Naive thymus-derived CD4-positive, alpha-beta T cell (primary cell): ENCODE data around the gene SOX1. TPM values are rescaled to one million over a fixed set of nuclear protein-coding genes. Genes with fewer than 3 reads are reported as not detected.

ENCODE experiments used
- ATAC-seq: fragments of 150-1000 bp; cut with Tn5 transposase; 2 replicates; pipeline ENCODE4 v1.10.0; 2021; ENCODE audit warnings: mild to moderate bottlenecking, moderate library complexity
- CTCF ChIA-PET: fragments of 350-600 bp; sonication (Branson Sonifier 250); formaldehyde crosslinking; loops from one replicate; lab custom pipeline; 2021; ENCODE audit warnings: antibody characterized with exemption; lab: Charles Lee
- POLR2A ChIA-PET: fragments of 350-600 bp; sonication (Branson Sonifier 250); formaldehyde crosslinking; loops from one replicate; lab custom pipeline; 2021; ENCODE audit warnings: antibody characterized with exemption, inconsistent platforms; lab: Charles Lee
- DNase-seq, 9 donors: peaks; one replicate each; pipeline versions ENCODE4 v3.0.0 to v3.0.0-alpha.2; 2020 to 2022; ENCODE audit warnings: mixed read lengths in 1 of 9
- H3K27ac ChIP-seq: one replicate; pipeline ENCODE4 v1.7.0; 2013; ENCODE audit warnings: mild to moderate bottlenecking, low read depth, low read length, moderate library complexity
- H3K27me3 ChIP-seq, 2 donors: one replicate each; pipeline ENCODE4 v1.7.0; 2013; ENCODE audit warnings: low read length in 2 of 2, mild to moderate bottlenecking in 2 of 2, moderate library complexity in 2 of 2; ENCODE audit not compliant: control insufficient read depth in 2 of 2, insufficient read depth in 2 of 2
- H3K36me3 ChIP-seq, 3 experiments: 1 replicate in 2 of 3; 2 replicates in 1 of 3; pipeline ENCODE4 v1.7.0; 2013; ENCODE audit warnings: low read length in 3 of 3, mild to moderate bottlenecking in 3 of 3, moderate library complexity in 1 of 3; ENCODE audit not compliant: insufficient read depth in 3 of 3, control insufficient read depth in 2 of 3
- H3K4me1 ChIP-seq, 2 donors: one replicate each; pipeline ENCODE4 v1.7.0; 2013; ENCODE audit warnings: low read length in 2 of 2, mild to moderate bottlenecking in 2 of 2, moderate library complexity in 1 of 2; ENCODE audit not compliant: control insufficient read depth in 2 of 2, insufficient read depth in 2 of 2
- H3K4me3 ChIP-seq: 2 replicates; pipeline ENCODE4 v1.7.0; 2013; ENCODE audit warnings: mild to moderate bottlenecking, low read length
- H3K9me3 ChIP-seq, 3 experiments: 1 replicate in 2 of 3; 2 replicates in 1 of 3; pipeline ENCODE4 v1.7.0; 2013; ENCODE audit warnings: low read length in 3 of 3; ENCODE audit not compliant: control insufficient read depth in 2 of 3
- H3K27ac Mint-ChIP-seq, 9 donors: one replicate each; pipeline ENCODE4 v1.8.0; 2020 to 2022; ENCODE audit warnings: mixed read lengths in 9 of 9, mild to moderate bottlenecking in 8 of 9, moderate library complexity in 5 of 9, inconsistent platforms in 2 of 9
- H3K27me3 Mint-ChIP-seq, 5 donors: one replicate each; pipeline ENCODE4 v1.8.0; 2021 to 2022; ENCODE audit warnings: mixed read lengths in 5 of 5, mild to moderate bottlenecking in 1 of 5
- H3K36me3 Mint-ChIP-seq, 5 donors: one replicate each; pipeline ENCODE4 v1.8.0; 2020 to 2022; ENCODE audit warnings: mixed read lengths in 5 of 5, mild to moderate bottlenecking in 3 of 5, inconsistent platforms in 1 of 5
- H3K4me1 Mint-ChIP-seq, 7 donors: one replicate each; pipeline ENCODE4 v1.8.0; 2020 to 2022; ENCODE audit warnings: mixed read lengths in 7 of 7, mild to moderate bottlenecking in 3 of 7, inconsistent platforms in 1 of 7
- H3K4me3 Mint-ChIP-seq, 10 donors: one replicate each; pipeline ENCODE4 v1.8.0; 2020 to 2022; ENCODE audit warnings: mild to moderate bottlenecking in 10 of 10, mixed read lengths in 10 of 10, moderate library complexity in 6 of 10, inconsistent platforms in 2 of 10
- H3K9me3 Mint-ChIP-seq, 11 donors: one replicate each; pipeline ENCODE4 v1.8.0; 2020 to 2022; ENCODE audit warnings: mixed read lengths in 11 of 11, mild to moderate bottlenecking in 4 of 11, inconsistent platforms in 1 of 11, moderate library complexity in 1 of 11
- intact Hi-C, 2 donors: fragments of 100-400 bp; cut with micrococcal nuclease; formaldehyde crosslinking; loops; one replicate each; pipeline ENCODE4 v1.15.1; 2023
- polyA plus RNA-seq, 2 donors: library from polyadenylated mRNA; unstranded; fragments of 300-500 nt; fragmentation: Illumina TruSeq; gene quantifications; one replicate each; pipeline ENCODE4 v1.2.3, GENCODE V29; 2021
- total RNA-seq, 6 experiments: library from RNA in 5 of 6; stranded (reverse) in 5 of 6; gene quantifications; 1 replicate in 5 of 6; 2 replicates in 1 of 6; pipeline ENCODE4 v1.2.3 and lab custom pipeline; 2021 to 2026

SOX1 gene
- total and polyA plus RNA-seq, 7 experiments from 2014 or later = not detected

DNA sequence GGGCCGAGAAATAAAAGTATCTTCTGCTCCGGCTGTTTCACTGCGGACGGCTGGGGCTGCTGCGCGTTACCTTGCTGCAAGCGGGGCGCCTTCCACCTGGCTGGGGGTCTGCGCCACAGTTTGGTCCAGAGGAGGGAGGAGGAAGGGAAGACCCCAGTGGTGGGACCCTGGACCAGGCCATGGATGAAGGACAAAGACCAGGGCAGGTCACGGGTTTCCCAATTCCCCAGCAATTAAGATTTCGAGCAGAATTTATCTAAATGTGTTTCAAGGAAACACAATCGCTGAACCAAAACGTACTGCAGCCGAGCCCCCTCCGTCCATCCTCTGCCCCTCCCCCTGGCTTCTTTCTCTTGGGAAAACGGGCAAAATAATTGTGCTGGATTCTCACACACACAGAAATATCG is 2.9 kb downstream of the SOX1 start:
- Mint-ChIP-seq H3K9me3 (peaks cover 0 to 51% (median 21%) of the 10 kb centered on the region in 11 donors), H3K4me3 (peak overlapping the region in 5 of 10 donors; percentile 27 to 57 (median 38)), H3K27me3 (peaks cover 54 to 66% (median 60%) of the 10 kb centered on the region in 5 donors), H3K4me1 (peaks cover 5 to 39% (median 27%) of the 10 kb centered on the region in 7 donors), H3K27ac (peak overlapping the region in 4 of 9 donors; percentile 38 to 87 (median 53)), H3K36me3 (peaks cover 0 to 21% (median 6%) of the 10 kb centered on the region in 5 donors)
- DNase-seq = no peak
- Histone ChIP-seq H3K9me3 (peaks cover 0 to 24% (median 0%) of the 10 kb centered on the region in 3 experiments), H3K27me3 (peaks cover 4 to 23% of the 10 kb centered on the region in 2 donors), H3K4me1 (peaks cover 0 to 9% of the 10 kb centered on the region in 2 donors), H3K36me3 (no peaks in the 10 kb centered on the region), H3K4me3 (no peak overlapping the region), H3K27ac (no peak overlapping the region)
- intact Hi-C loops = loop anchor here in 1 of 2 donors (2.0 kb wide), 1 partner anchor 35 kb away; no protein-coding TSS in a partner anchor
- ChIA-PET CTCF (no interaction called here), POLR2A (no interaction called here)
- no peak for ATAC-seq

DNA sequence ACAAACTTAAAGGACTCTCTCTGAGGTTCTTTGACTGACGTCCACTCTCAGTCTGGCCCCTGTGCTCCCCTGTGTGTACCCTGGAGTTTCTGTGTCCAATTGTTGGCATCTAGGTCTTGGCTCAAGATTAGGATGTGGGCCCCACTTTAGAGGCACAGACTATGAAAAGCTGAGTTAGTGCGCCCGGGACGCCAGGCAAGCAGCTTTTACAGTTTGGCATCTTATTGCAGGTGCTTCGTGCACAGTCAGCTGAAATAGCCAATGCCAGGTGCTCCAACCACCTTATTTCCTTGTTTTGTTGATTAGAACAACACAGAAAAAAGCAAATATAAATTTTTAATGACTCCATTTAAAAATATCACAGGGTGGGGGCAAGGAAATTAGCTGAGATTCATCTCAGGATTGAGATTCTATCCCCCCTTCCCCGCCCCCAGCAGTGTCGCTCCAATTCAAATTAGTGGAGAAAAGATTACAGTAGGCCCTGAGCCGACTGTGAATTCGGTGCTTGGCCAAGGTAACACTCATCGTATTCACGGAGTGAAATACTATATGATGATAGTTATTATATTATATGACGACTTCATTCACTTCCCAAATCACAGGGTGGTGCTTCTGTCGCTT is 4.3 kb downstream of the SOX1 start:
- no peak for ATAC-seq
- Histone ChIP-seq H3K27me3 (peaks cover 4 to 23% of the 10 kb centered on the region in 2 donors), H3K4me1 (peaks cover 0 to under 1% of the 10 kb centered on the region in 2 donors), H3K4me3 (no peak overlapping the region), H3K9me3 (peaks cover 0 to 24% (median 0%) of the 10 kb centered on the region in 3 experiments), H3K36me3 (no peaks in the 10 kb centered on the region), H3K27ac (no peak overlapping the region)
- intact Hi-C loops = no loop called here
- CTCF ChIA-PET = no interaction called here
- DNase-seq = no peak
- POLR2A ChIA-PET = no interaction called here
- H3K27me3 Mint-ChIP-seq = peaks cover 58 to 67% (median 60%) of the 10 kb centered on the region in 5 donors
- H3K36me3 Mint-ChIP-seq = peaks cover 0 to 21% (median 6%) of the 10 kb centered on the region in 5 donors
- H3K9me3 Mint-ChIP-seq = peaks cover 0 to 57% (median 33%) of the 10 kb centered on the region in 11 donors
- peak overlapping the region in 2 of 9 donors; percentile 24 to 75 for H3K27ac Mint-ChIP-seq
- peaks cover 5 to 25% (median 15%) of the 10 kb centered on the region in 7 donors for H3K4me1 Mint-ChIP-seq
- peak overlapping the region in 4 of 10 donors; percentile 5 to 51 (median 25) for H3K4me3 Mint-ChIP-seq

- peaks cover 0 to 24% (median 0%) of the 10 kb centered on the region in 3 experiments for H3K9me3 ChIP-seq
- POLR2A ChIA-PET = no interaction called here
- Mint-ChIP-seq H3K4me3 (peak overlapping the region in 6 of 10 donors; percentile 5 to 51 (median 20)), H3K27me3 (peaks cover 64 to 73% (median 67%) of the 10 kb centered on the region in 5 donors), H3K36me3 (peaks cover 0 to 21% (median 6%) of the 10 kb centered on the region in 5 donors), H3K4me1 (peaks cover 5 to 25% (median 14%) of the 10 kb centered on the region in 7 donors), H3K27ac (peak overlapping the region in 2 of 9 donors; percentile 43 to 75), H3K9me3 (peaks cover 0 to 57% (median 33%) of the 10 kb centered on the region in 11 donors)
- intact Hi-C loops = no loop called here
- H3K4me3 ChIP-seq = no peak overlapping the region
- no peaks in the 10 kb centered on the region for H3K4me1 ChIP-seq
- CTCF ChIA-PET = no interaction called here
- DNase-seq (no peak), ATAC-seq (no peak)
- peaks cover 4 to 24% of the 10 kb centered on the region in 2 donors for H3K27me3 ChIP-seq
- no peaks in the 10 kb centered on the region for H3K36me3 ChIP-seq
- H3K27ac ChIP-seq = no peak overlapping the region
Observed at GRCh38 chr13:112071723-112072533, 5.0 kb downstream of the SOX1 start.

GRCh38 chr13:112072534-112073244 is 5.7 kb downstream of the SOX1 start:
- no peak for DNase-seq
- H3K4me3 Mint-ChIP-seq = no peak overlapping the region

GRCh38 chr13:112073245-112074138 is 6.5 kb downstream of the SOX1 start:
- Mint-ChIP-seq H3K36me3 (peaks cover 0 to 21% (median 6%) of the 10 kb centered on the region in 5 donors), H3K4me1 (peaks cover 5 to 25% (median 14%) of the 10 kb centered on the region in 7 donors), H3K9me3 (peaks cover 0 to 57% (median 31%) of the 10 kb centered on the region in 11 donors), H3K27me3 (peaks cover 67 to 75% (median 69%) of the 10 kb centered on the region in 5 donors), H3K4me3 (peak overlapping the region in 2 of 10 donors; percentile 45 to 60), H3K27ac (peak overlapping the region in 3 of 9 donors; percentile 21 to 71 (median 62))
- CTCF ChIA-PET = no interaction called here
- no peak overlapping the region for H3K27ac ChIP-seq
- H3K9me3 ChIP-seq = peaks cover 0 to 24% (median 0%) of the 10 kb centered on the region in 3 experiments
- no peak overlapping the region for H3K4me3 ChIP-seq
- no peak for DNase-seq
- intact Hi-C loops = no loop called here
- H3K36me3 ChIP-seq = no peaks in the 10 kb centered on the region
- H3K4me1 ChIP-seq = no peaks in the 10 kb centered on the region
- POLR2A ChIA-PET = no interaction called here
- ATAC-seq = no peak
- H3K27me3 ChIP-seq = peaks cover 4 to 28% of the 10 kb centered on the region in 2 donors

More at GRCh38 chr13:112072534-112073244, 5.7 kb downstream of the SOX1 start:
- peaks cover 4 to 28% of the 10 kb centered on the region in 2 donors for H3K27me3 ChIP-seq
- ChIA-PET CTCF (no interaction called here), POLR2A (no interaction called here)
- intact Hi-C loops = no loop called here
- peaks cover 0 to 24% (median 0%) of the 10 kb centered on the region in 3 experiments for H3K9me3 ChIP-seq
- Mint-ChIP-seq H3K27me3 (peaks cover 67 to 75% (median 69%) of the 10 kb centered on the region in 5 donors), H3K9me3 (peaks cover 0 to 57% (median 31%) of the 10 kb centered on the region in 11 donors), H3K4me1 (peaks cover 5 to 25% (median 14%) of the 10 kb centered on the region in 7 donors), H3K27ac (no peak overlapping the region), H3K36me3 (peaks cover 0 to 21% (median 6%) of the 10 kb centered on the region in 5 donors)
- H3K36me3 ChIP-seq = no peaks in the 10 kb centered on the region
- no peak overlapping the region for H3K4me3 ChIP-seq
- no peaks in the 10 kb centered on the region for H3K4me1 ChIP-seq
- ATAC-seq = no peak
- H3K27ac ChIP-seq = no peak overlapping the region
